GM12878 (cell line): ENCODE results near the gene LMAN2. TPM values are rescaled to one million over a fixed set of nuclear protein-coding genes. Genes with fewer than 3 reads are reported as not detected.

Experiments
- ATAC-seq: fragments of 200-7000 bp; cut with Tn5 transposase; 3 replicates; pipeline ENCODE4 v1.9.1; 2020; ENCODE audit warnings: mild to moderate bottlenecking, moderate library complexity
- BruUV-seq: library from RNA; stranded (reverse); fragments of 400-500 nt; replicated peaks from 2 replicates; lab custom pipeline; 2021; lab: Mats Ljungman, UMichigan
- CTCF ChIA-PET: fragments of 300-600 bp; sonication (Branson Sonifier 250); formaldehyde crosslinking; extraction: SDS; loops from one replicate; lab custom pipeline; 2021; ENCODE audit warnings: inconsistent platforms; lab: Yijun Ruan, JAX
- POLR2A ChIA-PET: fragments of 350-600 bp; formaldehyde crosslinking; extraction: SDS; loops from one replicate; lab custom pipeline; 2021; ENCODE audit warnings: inconsistent platforms; lab: Charles Lee
- RAD21 ChIA-PET: fragments of 300-600 bp; sonication (Branson Sonifier 250); formaldehyde crosslinking; loops from one replicate; lab custom pipeline; 2023; ENCODE audit warnings: antibody characterized with exemption; ENCODE audit not compliant: unreplicated experiment; lab: Charles Lee
- SMC1A ChIA-PET: fragments of 300-600 bp; sonication (Branson Sonifier 250); formaldehyde crosslinking; loops from one replicate; lab custom pipeline; 2023; ENCODE audit not compliant: unreplicated experiment, uncharacterized antibody; lab: Charles Lee
- DNase-seq: peaks from one replicate; pipeline ENCODE4 v3.0.0-alpha.2; 2011; ENCODE audit warnings: low read depth, low spot score
- FAIRE-seq: peaks from 3 replicates; lab custom pipeline; 2011; peaks lifted over from hg19 to GRCh38; lab: Jason Lieb, UNC
- H2AFZ ChIP-seq: 2 replicates; pipeline ENCODE4 v1.6.0; 2011; ENCODE audit warnings: low read depth, low read length, control low read depth; ENCODE audit not compliant: control insufficient read depth
- H3K27ac ChIP-seq: 2 replicates; pipeline ENCODE4 v1.5.1; 2011; ENCODE audit warnings: control low read depth; ENCODE audit not compliant: control insufficient read depth, insufficient read depth
- H3K27me3 ChIP-seq, 2 experiments: replicated peaks in 1 of 2; 2 replicates each; pipeline versions ENCODE4 v1.6.0 to v1.6.1; 2011; ENCODE audit warnings: low read length in 1 of 2; ENCODE audit not compliant: control insufficient read depth in 2 of 2, insufficient read depth in 2 of 2
- H3K36me3 ChIP-seq, 2 experiments: 2 replicates each; pipeline ENCODE4 v1.5.1; 2011; ENCODE audit warnings: low read length in 1 of 2; ENCODE audit not compliant: control insufficient read depth in 2 of 2, insufficient read depth in 2 of 2
- H3K4me1 ChIP-seq: 2 replicates; pipeline ENCODE4 v1.6.1; 2011; ENCODE audit warnings: mild to moderate bottlenecking, low read length, moderate library complexity, mixed read lengths; ENCODE audit not compliant: control insufficient read depth, insufficient read depth
- H3K4me2 ChIP-seq: 2 replicates; pipeline ENCODE4 v1.6.0; 2011; ENCODE audit warnings: control low read depth; ENCODE audit not compliant: control insufficient read depth, insufficient read depth
- H3K4me3 ChIP-seq: fragments of 200-600 bp; sonication (generic); 2 replicates; pipeline ENCODE4 v1.5.1; 2016
- H3K79me2 ChIP-seq: 2 replicates; pipeline ENCODE4 v1.6.0; 2011; ENCODE audit warnings: low read length; ENCODE audit not compliant: control insufficient read depth, insufficient read depth
- H3K9ac ChIP-seq: 2 replicates; pipeline ENCODE4 v1.8.0; 2011; ENCODE audit warnings: low read length, control low read depth, mixed read lengths; ENCODE audit not compliant: control insufficient read depth, insufficient read depth
- H3K9me3 ChIP-seq: replicated peaks from 3 replicates; pipeline ENCODE4 v1.5.1; 2011; ENCODE audit warnings: mild to moderate bottlenecking, low read length; ENCODE audit not compliant: control insufficient read depth, insufficient read depth
- H4K20me1 ChIP-seq: 2 replicates; pipeline ENCODE4 v1.6.0; 2011; ENCODE audit not compliant: control insufficient read depth, insufficient read depth
- BMI1 ChIP-seq: fragments of 450-650 bp; IDR thresholded peaks from 2 replicates; pipeline ENCODE4 v1.6.1; 2016; ENCODE audit warnings: mild to moderate bottlenecking, moderate library complexity, borderline replicate concordance
- CBFB ChIP-seq: IDR thresholded peaks from 2 replicates; pipeline ENCODE4 v1.6.1; 2016; ENCODE audit warnings: antibody characterized with exemption, low read depth
- E4F1 ChIP-seq: fragments of 450-650 bp; IDR thresholded peaks from 2 replicates; pipeline ENCODE4 v1.6.1; 2018; ENCODE audit warnings: borderline replicate concordance, mild to moderate bottlenecking; ENCODE audit not compliant: partially characterized antibody
- ESRRA ChIP-seq: IDR thresholded peaks from 2 replicates; pipeline ENCODE4 v1.6.1; 2012; ENCODE audit warnings: mild to moderate bottlenecking, low read length, improper control_type of control experiment
- MYB ChIP-seq: fragments of 150-350 bp; IDR thresholded peaks from 2 replicates; pipeline ENCODE4 v1.6.1; 2014; ENCODE audit warnings: mild to moderate bottlenecking, low read depth, low read length, borderline replicate concordance
- NRF1 ChIP-seq: conservative IDR thresholded peaks from 2 replicates; pipeline ENCODE4 v1.6.1; 2011; ENCODE audit warnings: mild to moderate bottlenecking, low read depth, low read length, improper control_type of control experiment
- RB1 ChIP-seq: fragments of 450-650 bp; formaldehyde crosslinking; IDR thresholded peaks from 2 replicates; pipeline ENCODE4 v1.6.1; 2017; ENCODE audit warnings: mild to moderate bottlenecking, borderline replicate concordance
- TAF1 ChIP-seq: IDR thresholded peaks from 2 replicates; pipeline ENCODE4 v1.6.1; 2011; ENCODE audit warnings: mild to moderate bottlenecking, low read depth, low read length, borderline replicate concordance
- WGBS: methylation state at CpG from one replicate; pipeline ENCODE4 v1.1.6; 2016; ENCODE audit warnings: low lambda C conversion rate; ENCODE audit not compliant: insufficient replicate concordance, insufficient coverage; ENCODE audit errors: missing lambda C conversion rate; 5-methylcytosine and 5-hydroxymethylcytosine counted together
- in situ Hi-C: fragments of 300-500 bp; cut with MboI; formaldehyde crosslinking; loops from 9 replicates; pipeline ENCODE4 v1.14.3; 2018; ENCODE audit warnings: mixed read lengths
- intact Hi-C: fragments of 100-400 bp; cut with micrococcal nuclease; formaldehyde crosslinking; loops from one replicate; pipeline ENCODE4 v1.14.2; 2022; ENCODE audit not compliant: unreplicated experiment
- polyA plus RNA-seq, 11 experiments: library from polyadenylated mRNA; depleted of rRNA in 4 of 11; unstranded in 6 of 11; stranded (reverse) in 5 of 11; fragments of >200 nt; fragmentation: Nextera tagmentation in 4 of 11; fragmentation: Illumina TruSeq in 1 of 11; extraction: Ambion mirVana in 4 of 11; extraction: Trizol in 1 of 11; gene quantifications; 1 replicate in 1 of 11; 2 replicates in 10 of 11; pipeline versions ENCODE4 v1.2.1 to v1.2.3, GENCODE V29; 2011 to 2016; ENCODE audit warnings: inconsistent platforms in 2 of 11, missing spikeins in 2 of 11, low read depth in 1 of 11
- total RNA-seq, 4 experiments: library from RNA; depleted of rRNA in 3 of 4; stranded (reverse); fragments of >200 nt in 3 of 4; fragmentation: Illumina TruSeq in 1 of 4; extraction: Trizol in 1 of 4; gene quantifications; 2 replicates each; pipeline versions ENCODE4 v1.2.1 to v1.2.3, GENCODE V29; 2013 to 2021

LMAN2 gene
- total and polyA plus RNA-seq, 10 of the 15 experiments (the other 5 are each of a cell fraction or from before 2014, with no cell fraction given) = 2.4 to 264 (median 147) TPM

GRCh38 chr5:177328545-177329231, 22.8 kb downstream of the LMAN2 start:
- Histone ChIP-seq H3K27me3 (no peaks in the 10 kb centered on the region), H3K27ac (no peak overlapping the region), H3K36me3 (peaks cover 16 to 26% of the 10 kb centered on the region in 2 experiments), H3K4me2 (no peak overlapping the region), H4K20me1 (no peaks in the 10 kb centered on the region; the same call in 1 of the 2 replicates), H3K9ac (no peak overlapping the region), H3K4me3 (no peak overlapping the region), H3K79me2 (no peaks in the 10 kb centered on the region), H3K9me3 (no peaks in the 10 kb centered on the region), H3K4me1 (no peaks in the 10 kb centered on the region), H2AFZ (no peak overlapping the region)
- CTCF ChIA-PET = interaction anchor here (1.2 to 1.5 kb wide), 2 partner anchors 13 to 41 kb away, joined by 4 read pairs; no protein-coding TSS in a partner anchor
- RAD21 ChIA-PET = no interaction called here
- no peak for TF ChIP-seq CBFB
- no peak for TF ChIP-seq TAF1
- TF ChIP-seq BMI1 = no peak
- TF ChIP-seq ESRRA = no peak
- TF ChIP-seq MYB = no peak
- TF ChIP-seq E4F1 = no peak
- no peak for TF ChIP-seq RB1
- no peak for TF ChIP-seq NRF1
- FAIRE-seq (no peak), ATAC-seq (no peak), DNase-seq (no peak)
- POLR2A ChIA-PET = interaction anchor here (0.9 kb wide), 1 partner anchor 17 kb away, joined by 3 read pairs; no protein-coding TSS in a partner anchor
- WGBS = 86% methylated on average over 19 of the region's 19 CpGs
- no TSS peak for BruUV-seq
- intact Hi-C loops (no loop called here), in situ Hi-C loops (no loop called here)
- SMC1A ChIA-PET = interaction anchor here (1.5 kb wide), 1 partner anchor 62 kb away, joined by 3 read pairs; no protein-coding TSS in a partner anchor
